Measurements from ENCODE around the gene GALP.

GALP gene

DNA sequence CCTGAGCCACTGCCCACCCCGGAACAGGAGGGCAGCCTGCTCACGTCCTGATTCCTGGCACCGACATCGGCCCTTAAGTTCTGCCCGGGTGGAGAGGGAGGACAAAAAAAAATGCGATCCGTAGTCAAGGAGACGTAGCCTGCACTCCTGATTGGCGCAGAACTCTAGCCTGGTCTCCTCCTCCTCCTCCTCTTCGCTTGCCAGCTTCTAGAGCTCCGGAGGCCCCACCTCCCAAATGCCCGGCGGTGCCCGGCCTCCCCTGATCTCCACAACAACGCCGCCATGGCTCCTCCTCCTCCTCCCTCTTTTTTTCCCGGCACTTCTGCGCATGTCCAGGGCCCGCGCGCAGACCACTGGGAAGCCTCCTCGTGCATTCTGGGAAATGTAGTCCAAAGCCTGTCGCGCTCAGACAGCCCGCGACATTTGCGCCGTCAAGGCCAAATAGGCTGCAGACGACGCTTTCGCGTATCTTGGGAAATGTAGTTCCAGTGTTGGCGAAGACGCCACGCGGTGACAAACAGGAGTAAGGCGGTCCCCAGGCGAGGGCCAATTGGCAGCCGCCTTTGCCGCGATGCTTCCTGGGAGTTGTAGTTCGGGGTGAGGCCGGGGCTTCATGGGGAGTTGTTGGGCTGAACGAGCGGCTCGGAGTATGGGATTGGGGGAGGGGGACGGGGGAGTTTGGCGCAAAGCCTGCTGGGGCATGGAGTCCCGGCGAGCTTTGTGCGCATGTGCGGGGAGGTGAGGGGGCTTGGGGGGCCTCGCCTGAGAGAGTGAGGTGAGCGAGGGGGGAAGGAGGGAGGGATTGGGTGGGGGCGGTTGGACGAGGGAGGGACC lies 35.0 kb upstream of the GALP start, which contains the start of gene ZNF444:
Gene ZNF444 (plus strand): TSS at position 705 of the 834 bp plus-strand sequence. CDS start 5,625 bp downstream, outside the sequence.
- peak; percentile 45 for TF ChIP-seq MYC (IDR thresholded peaks at IDR 0.05; ENCODE audit: low read depth, low read length)
- no peak for TF ChIP-seq MAX (IDR thresholded peaks at IDR 0.05; ENCODE audit: low read depth, low read length)
- DNase-seq (ENCODE audit: low read depth), result peak; percentile 95
- peak within 1 kb of the TSS; percentile 68 for H3K4me3 ChIP-seq (ENCODE audit: low read depth, low read length)

DNA sequence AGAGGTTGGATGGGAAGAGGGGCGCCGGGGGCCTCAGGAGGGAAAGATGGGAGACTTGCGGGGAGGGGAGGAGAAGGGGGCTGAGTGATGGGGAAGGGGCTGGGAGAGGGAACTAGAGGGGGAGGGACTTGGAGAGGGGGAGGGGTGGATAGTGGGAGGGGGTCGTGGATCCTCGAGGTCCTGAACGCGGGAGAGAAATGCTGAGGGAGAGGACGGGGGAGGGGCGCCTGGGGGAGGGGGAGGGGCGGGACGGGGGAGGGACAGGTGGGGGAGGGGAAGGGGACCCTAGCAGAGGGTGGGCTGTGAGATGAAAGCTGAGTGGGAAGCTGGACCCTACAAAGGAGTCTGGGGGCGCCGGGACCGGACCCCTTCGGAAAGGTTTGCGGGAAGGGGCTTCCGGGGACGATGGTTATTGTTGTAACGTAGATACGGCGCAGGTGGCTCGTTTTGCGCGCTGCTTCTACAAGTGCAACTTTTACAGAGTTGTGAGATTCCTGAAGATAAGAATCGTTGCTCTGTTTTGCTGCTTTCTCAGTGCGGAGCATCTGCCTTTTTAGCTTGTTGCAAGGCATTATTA lies 34.3 kb upstream of the GALP start:
- H3K4me3 ChIP-seq (ENCODE audit: low read depth, low read length), result peak overlapping the region; percentile 68
- TF ChIP-seq MAX (IDR thresholded peaks at IDR 0.05; ENCODE audit: low read depth, low read length) (no peak), MYC (IDR thresholded peaks at IDR 0.05; ENCODE audit: low read depth, low read length) (no peak), POLR2A (IDR thresholded peaks at IDR 0.05; ENCODE audit: extremely low read depth, insufficient read length) (no peak), CTCF (IDR thresholded peaks at IDR 0.05; ENCODE audit: low read depth, low read length) (no peak)
- peak; percentile 26 for DNase-seq (ENCODE audit: low read depth)

- peak overlapping the region; percentile 68 for H3K4me3 ChIP-seq (ENCODE audit: low read depth, low read length)
- no peak for DNase-seq (ENCODE audit: low read depth)
- TF ChIP-seq MAX (IDR thresholded peaks at IDR 0.05; ENCODE audit: low read depth, low read length) (no peak), CTCF (IDR thresholded peaks at IDR 0.05; ENCODE audit: low read depth, low read length) (no peak), MYC (IDR thresholded peaks at IDR 0.05; ENCODE audit: low read depth, low read length) (no peak), POLR2A (IDR thresholded peaks at IDR 0.05; ENCODE audit: extremely low read depth, insufficient read length) (no peak)
Observed at GRCh38 chr19:56142087-56142787, 33.6 kb upstream of the GALP start.

DNA sequence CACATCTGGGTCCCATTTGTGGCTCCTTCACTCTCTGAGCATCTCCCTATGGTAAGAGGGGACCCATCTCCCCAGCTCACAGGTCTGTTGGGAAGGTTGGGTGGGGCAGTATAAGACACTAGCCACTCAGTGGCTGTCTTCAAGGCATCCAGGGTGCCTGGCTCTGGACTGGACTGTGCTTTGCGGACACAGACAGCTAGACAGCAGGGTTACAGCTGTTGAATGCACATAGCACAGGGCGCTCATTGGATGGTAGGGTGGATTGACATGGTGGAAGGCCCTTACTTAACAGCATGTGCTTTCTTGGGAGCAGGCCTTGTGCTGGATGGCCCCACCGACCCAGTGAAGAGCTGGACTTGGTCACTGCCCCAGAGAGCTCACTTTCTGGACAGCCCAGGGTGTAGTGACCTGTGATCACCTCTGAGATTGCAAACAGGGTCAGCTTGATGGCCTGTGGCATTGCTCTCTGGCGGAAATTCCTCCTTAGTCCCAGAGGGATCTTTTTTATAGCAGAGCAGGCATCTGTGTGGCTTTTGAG lies 32.8 kb upstream of the GALP start:
- DNase-seq (ENCODE audit: low read depth), result no peak
- TF ChIP-seq MAX (IDR thresholded peaks at IDR 0.05; ENCODE audit: low read depth, low read length) (no peak), MYC (IDR thresholded peaks at IDR 0.05; ENCODE audit: low read depth, low read length) (no peak), CTCF (IDR thresholded peaks at IDR 0.05; ENCODE audit: low read depth, low read length) (no peak), POLR2A (IDR thresholded peaks at IDR 0.05; ENCODE audit: extremely low read depth, insufficient read length) (no peak)
- no peak overlapping the region for H3K4me3 ChIP-seq (ENCODE audit: low read depth, low read length)

DNA sequence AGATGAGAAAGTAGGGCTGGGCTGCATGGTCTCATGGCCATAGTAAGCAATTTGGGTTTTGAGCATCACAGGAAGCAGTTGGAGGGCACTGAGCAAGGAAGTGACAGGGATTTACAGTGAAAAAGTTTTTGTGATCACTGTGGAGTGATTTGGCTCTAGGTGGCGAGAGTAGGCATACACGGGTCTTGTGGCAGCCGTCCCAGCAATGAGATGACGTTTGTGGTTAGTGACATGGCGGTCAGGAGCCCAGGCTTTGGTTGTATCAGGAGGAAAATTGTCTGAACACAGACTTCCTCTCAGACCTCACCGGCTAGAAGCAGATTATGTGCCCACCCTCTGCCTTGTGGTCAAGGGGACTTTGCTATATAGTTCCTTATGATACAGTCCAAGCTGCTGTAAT lies 31.4 kb upstream of the GALP start:
- TF ChIP-seq MAX (IDR thresholded peaks at IDR 0.05; ENCODE audit: low read depth, low read length), result no peak
- no peak for TF ChIP-seq CTCF (IDR thresholded peaks at IDR 0.05; ENCODE audit: low read depth, low read length)
- TF ChIP-seq MYC (IDR thresholded peaks at IDR 0.05; ENCODE audit: low read depth, low read length), result no peak
- no peak for TF ChIP-seq POLR2A (IDR thresholded peaks at IDR 0.05; ENCODE audit: extremely low read depth, insufficient read length)
- DNase-seq (ENCODE audit: low read depth), result peak; percentile 7
- H3K4me3 ChIP-seq (ENCODE audit: low read depth, low read length), result no peak overlapping the region

Data from NB4 (cell line).